Hepatocyte (in vitro differentiated cells): Measurements from ENCODE around the gene ARSI. TPM values are rescaled to one million over a fixed set of nuclear protein-coding genes. Genes with fewer than 3 reads are reported as not detected.

Source experiments
- DNase-seq: peaks from one replicate; pipeline ENCODE4 v3.0.0-alpha.2; 2016; ENCODE audit warnings: low spot score
- H2AFZ ChIP-seq: fragments of 200-600 bp; sonication (generic); 2 replicates; pipeline ENCODE4 v1.6.0; 2016; ENCODE audit warnings: antibody characterized with exemption, mild to moderate bottlenecking
- H3K27ac ChIP-seq: fragments of 200-600 bp; sonication (generic); 2 replicates; pipeline ENCODE4 v1.5.1; 2016; ENCODE audit warnings: mild to moderate bottlenecking
- H3K27me3 ChIP-seq: fragments of 200-600 bp; sonication (generic); 2 replicates; pipeline ENCODE4 v1.6.1; 2016
- H3K36me3 ChIP-seq: fragments of 200-600 bp; sonication (generic); replicated peaks from 2 replicates; pipeline ENCODE4 v1.5.1; 2016; ENCODE audit warnings: low read depth; ENCODE audit not compliant: insufficient read depth
- H3K4me1 ChIP-seq: fragments of 200-600 bp; sonication (generic); 2 replicates; pipeline ENCODE4 v1.5.1; 2016; ENCODE audit warnings: mild to moderate bottlenecking, moderate library complexity; ENCODE audit not compliant: insufficient read depth
- H3K4me2 ChIP-seq: fragments of 200-600 bp; sonication (generic); 2 replicates; pipeline ENCODE4 v1.6.0; 2016
- H3K4me3 ChIP-seq: fragments of 200-600 bp; sonication (generic); 2 replicates; pipeline ENCODE4 v1.5.1; 2016; ENCODE audit warnings: mild to moderate bottlenecking
- H3K79me2 ChIP-seq: fragments of 200-600 bp; sonication (generic); 2 replicates; pipeline ENCODE4 v1.6.0; 2017; ENCODE audit warnings: mild to moderate bottlenecking
- H3K9me2 ChIP-seq: fragments of 200-600 bp; sonication (generic); replicated peaks from 2 replicates; pipeline ENCODE4 v1.6.0; 2017; ENCODE audit warnings: mild to moderate bottlenecking; ENCODE audit not compliant: insufficient read depth
- H3K9me3 ChIP-seq: fragments of 200-600 bp; sonication (generic); 2 replicates; pipeline ENCODE4 v1.5.1; 2016; ENCODE audit warnings: low read depth, mild to moderate bottlenecking
- H4K20me1 ChIP-seq: fragments of 200-600 bp; sonication (generic); 2 replicates; pipeline ENCODE4 v1.6.0; 2016; ENCODE audit warnings: mild to moderate bottlenecking; ENCODE audit not compliant: insufficient read depth, poor library complexity, severe bottlenecking
- EZH2 ChIP-seq: fragments of 200-600 bp; sonication (generic); IDR thresholded peaks from 2 replicates; pipeline ENCODE4 v1.6.1; 2016; ENCODE audit warnings: antibody characterized with exemption, mild to moderate bottlenecking, borderline replicate concordance
- EZH2phosphoT487 ChIP-seq: fragments of 200-600 bp; sonication (generic); IDR thresholded peaks from one replicate; pipeline ENCODE4 v1.6.1; 2018; ENCODE audit warnings: antibody characterized with exemption, mild to moderate bottlenecking, low read depth, moderate library complexity; ENCODE audit not compliant: unreplicated experiment, severe bottlenecking
- WGBS: methylation state at CpG from one replicate; pipeline ENCODE4 v1.1.6; 2016; ENCODE audit warnings: low lambda C conversion rate; ENCODE audit errors: missing lambda C conversion rate; 5-methylcytosine and 5-hydroxymethylcytosine counted together
- polyA plus RNA-seq: library from polyadenylated mRNA; unstranded; fragments of >200 nt; fragmentation: Nextera tagmentation; extraction: Ambion mirVana; gene quantifications from 2 replicates; pipeline ENCODE4 v1.2.1, GENCODE V29; 2016
- total RNA-seq: library from RNA; depleted of rRNA; stranded (reverse); fragments of >200 nt; gene quantifications from 2 replicates; pipeline ENCODE4 v1.2.3, GENCODE V29; 2014
- TF ChIP-seq, protein P1 (sequence below): fragments of 200-600 bp; sonication (generic); IDR thresholded peaks from 2 replicates; pipeline ENCODE4 v1.5.1; 2016; ENCODE audit warnings: antibody characterized with exemption, mild to moderate bottlenecking; ENCODE audit not compliant: poor library complexity

The ARSI gene
- total and polyA plus RNA-seq, 2 experiments from 2014 or later, result 27.1 to 27.9 TPM

GRCh38 chr5:150272531-150272930 is 30.2 kb downstream of the ARSI start:
- Histone ChIP-seq H4K20me1 (no peaks in the 10 kb centered on the region), H3K9me3 (no peaks in the 10 kb centered on the region), H3K4me2 (no peak overlapping the region), H3K4me1 (no peaks in the 10 kb centered on the region), H2AFZ (no peak overlapping the region), H3K27me3 (no peaks in the 10 kb centered on the region), H3K79me2 (no peaks in the 10 kb centered on the region), H3K27ac (no peak overlapping the region), H3K9me2 (no peaks in the 10 kb centered on the region), H3K4me3 (no peak overlapping the region), H3K36me3 (no peaks in the 10 kb centered on the region)
- DNase-seq, result peak; percentile 59
- 71% methylated on average over 5 of the region's 5 CpGs for WGBS
- TF ChIP-seq EZH2phosphoT487 (no peak), EZH2 (no peak)
- TF ChIP-seq, protein P1, sequence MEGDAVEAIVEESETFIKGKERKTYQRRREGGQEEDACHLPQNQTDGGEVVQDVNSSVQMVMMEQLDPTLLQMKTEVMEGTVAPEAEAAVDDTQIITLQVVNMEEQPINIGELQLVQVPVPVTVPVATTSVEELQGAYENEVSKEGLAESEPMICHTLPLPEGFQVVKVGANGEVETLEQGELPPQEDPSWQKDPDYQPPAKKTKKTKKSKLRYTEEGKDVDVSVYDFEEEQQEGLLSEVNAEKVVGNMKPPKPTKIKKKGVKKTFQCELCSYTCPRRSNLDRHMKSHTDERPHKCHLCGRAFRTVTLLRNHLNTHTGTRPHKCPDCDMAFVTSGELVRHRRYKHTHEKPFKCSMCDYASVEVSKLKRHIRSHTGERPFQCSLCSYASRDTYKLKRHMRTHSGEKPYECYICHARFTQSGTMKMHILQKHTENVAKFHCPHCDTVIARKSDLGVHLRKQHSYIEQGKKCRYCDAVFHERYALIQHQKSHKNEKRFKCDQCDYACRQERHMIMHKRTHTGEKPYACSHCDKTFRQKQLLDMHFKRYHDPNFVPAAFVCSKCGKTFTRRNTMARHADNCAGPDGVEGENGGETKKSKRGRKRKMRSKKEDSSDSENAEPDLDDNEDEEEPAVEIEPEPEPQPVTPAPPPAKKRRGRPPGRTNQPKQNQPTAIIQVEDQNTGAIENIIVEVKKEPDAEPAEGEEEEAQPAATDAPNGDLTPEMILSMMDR, result peak; percentile 52

DNA sequence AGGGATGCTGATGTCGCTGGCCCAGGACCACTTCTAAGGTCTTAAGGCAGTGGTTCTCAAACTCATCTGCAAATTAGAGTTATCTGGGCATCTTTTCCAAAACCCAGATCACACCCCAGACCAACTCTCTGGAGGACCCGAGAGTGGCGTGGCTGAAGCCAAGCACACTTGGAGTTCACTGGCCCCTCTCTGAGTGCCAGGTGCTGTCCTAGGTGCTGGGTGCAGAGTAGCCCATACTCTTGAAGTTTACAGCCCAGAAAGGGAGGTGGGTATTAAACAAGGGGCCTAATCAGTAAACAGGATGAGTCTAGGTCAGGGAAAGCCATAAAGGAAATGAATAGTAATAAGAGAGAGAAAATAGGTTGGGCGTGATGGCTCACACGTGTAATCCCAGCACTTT is 30.8 kb downstream of the ARSI start:
- 85% methylated on average over 5 of the region's 5 CpGs for WGBS
- Histone ChIP-seq H3K9me3 (no peaks in the 10 kb centered on the region), H3K36me3 (no peaks in the 10 kb centered on the region), H4K20me1 (no peaks in the 10 kb centered on the region), H3K79me2 (no peaks in the 10 kb centered on the region), H3K9me2 (no peaks in the 10 kb centered on the region), H3K4me3 (no peak overlapping the region), H3K4me2 (no peak overlapping the region), H3K27ac (no peak overlapping the region), H2AFZ (no peak overlapping the region), H3K27me3 (no peaks in the 10 kb centered on the region), H3K4me1 (no peaks in the 10 kb centered on the region)
- TF ChIP-seq, protein P1, result no peak
- no peak for TF ChIP-seq EZH2
- no peak for TF ChIP-seq EZH2phosphoT487
- DNase-seq, result no peak

DNA sequence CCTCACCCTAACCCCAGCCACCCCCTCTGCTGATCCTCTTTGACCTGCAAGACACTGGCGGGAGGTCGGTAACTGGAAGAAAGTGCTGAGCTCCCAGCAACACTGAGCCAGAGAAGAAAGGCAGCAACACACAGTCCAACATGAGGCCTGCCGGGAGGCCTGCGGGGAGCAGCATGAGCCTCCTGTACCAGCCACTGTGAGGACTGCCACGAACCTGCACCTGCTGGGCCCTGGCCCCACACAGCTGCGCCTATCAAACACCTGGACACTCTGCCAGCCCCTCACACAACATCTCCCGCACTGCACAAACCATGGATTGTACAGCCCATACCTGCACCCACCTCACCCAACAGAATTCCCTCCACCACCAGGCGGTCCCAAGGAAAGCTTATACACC is 31.4 kb downstream of the ARSI start:
- H4K20me1 ChIP-seq, result no peaks in the 10 kb centered on the region
- no peaks in the 10 kb centered on the region for H3K4me1 ChIP-seq
- H3K9me3 ChIP-seq, result no peaks in the 10 kb centered on the region
- DNase-seq, result no peak
- no peaks in the 10 kb centered on the region for H3K9me2 ChIP-seq
- WGBS, result 94% methylated on average over 8 of the region's 8 CpGs
- no peaks in the 10 kb centered on the region for H3K27me3 ChIP-seq
- H2AFZ ChIP-seq, result no peak overlapping the region
- H3K79me2 ChIP-seq, result no peaks in the 10 kb centered on the region
- no peak overlapping the region for H3K4me2 ChIP-seq
- H3K4me3 ChIP-seq, result no peak overlapping the region
- TF ChIP-seq, protein P1, result no peak
- no peak for TF ChIP-seq EZH2phosphoT487
- TF ChIP-seq EZH2, result no peak
- no peaks in the 10 kb centered on the region for H3K36me3 ChIP-seq
- no peak overlapping the region for H3K27ac ChIP-seq

DNA sequence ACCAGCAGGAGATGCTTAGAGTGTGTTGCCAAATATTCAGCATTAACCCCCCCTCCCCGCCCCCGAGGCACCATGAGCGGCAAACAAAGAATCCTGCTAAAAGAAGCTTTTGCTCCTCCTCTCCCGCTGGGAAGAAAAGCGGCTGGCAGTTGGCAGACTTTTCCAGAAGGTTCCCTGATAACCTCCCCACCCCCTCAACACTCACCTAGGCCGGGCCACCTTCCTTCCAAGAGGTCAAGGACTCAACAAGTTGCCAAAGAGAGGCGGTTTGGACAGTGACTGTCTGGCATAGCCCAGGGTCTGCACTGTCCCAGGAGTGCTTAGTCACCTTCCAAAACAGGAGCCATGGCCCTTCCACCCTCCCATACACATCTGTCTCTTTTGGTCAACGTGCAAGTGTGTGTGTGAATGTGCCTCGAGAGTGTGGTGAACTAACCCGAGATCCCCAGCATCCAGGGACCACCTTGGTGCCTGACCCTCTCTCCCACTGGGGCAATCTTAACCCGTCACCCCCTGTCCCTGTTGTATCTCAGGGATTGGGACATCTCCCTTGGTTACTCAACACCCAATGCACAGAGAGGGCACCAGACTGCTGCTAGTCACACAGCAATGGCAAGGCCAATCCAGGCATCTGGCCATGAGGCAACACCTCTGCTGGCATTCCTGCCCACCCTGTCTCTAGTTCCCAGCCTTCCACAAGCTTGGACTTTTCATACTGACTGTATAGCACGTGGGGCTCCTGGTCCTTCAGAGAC is 32.0 kb downstream of the ARSI start:
- TF ChIP-seq, protein P1, result no peak
- no peak for TF ChIP-seq EZH2
- TF ChIP-seq EZH2phosphoT487, result no peak
- Histone ChIP-seq H3K27ac (no peak overlapping the region), H3K9me3 (no peaks in the 10 kb centered on the region), H3K9me2 (no peaks in the 10 kb centered on the region), H2AFZ (no peak overlapping the region), H3K4me2 (no peak overlapping the region), H3K4me1 (no peaks in the 10 kb centered on the region), H4K20me1 (no peaks in the 10 kb centered on the region), H3K27me3 (no peaks in the 10 kb centered on the region), H3K36me3 (no peaks in the 10 kb centered on the region), H3K4me3 (no peak overlapping the region), H3K79me2 (no peaks in the 10 kb centered on the region)
- WGBS, result 64% methylated on average over 12 of the region's 12 CpGs
- no peak for DNase-seq
